HG03469 (cell line): Measurements from ENCODE around the gene IGF2BP3.

Experiments
- ATAC-seq: cut with Tn5 transposase; IDR thresholded peaks from one replicate; pipeline ENCODE4 v1.9.1; 2021; ENCODE audit warnings: mild to moderate bottlenecking, moderate library complexity, moderate number of reproducible peaks; ENCODE audit not compliant: unreplicated experiment

The IGF2BP3 gene

DNA sequence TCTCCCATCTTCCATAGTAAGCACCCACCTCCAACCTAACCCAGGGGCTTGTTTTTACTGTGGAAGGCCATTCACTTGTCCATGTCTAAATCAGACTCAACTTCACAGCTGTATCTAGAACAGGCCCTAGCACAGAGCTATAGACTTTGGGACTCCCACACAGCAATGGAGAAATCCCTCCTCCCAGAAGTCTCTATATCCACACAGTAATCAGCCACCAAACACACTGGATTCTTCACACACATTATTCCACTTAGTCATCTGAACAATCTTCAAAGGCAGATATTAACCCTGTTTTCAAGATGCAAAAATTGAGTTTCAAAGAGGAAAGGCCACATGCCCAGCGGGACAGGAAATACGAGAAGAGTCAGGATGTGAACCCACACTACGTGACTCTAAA lies 89.3 kb downstream of the IGF2BP3 start:
- ATAC-seq, result no peak

DNA sequence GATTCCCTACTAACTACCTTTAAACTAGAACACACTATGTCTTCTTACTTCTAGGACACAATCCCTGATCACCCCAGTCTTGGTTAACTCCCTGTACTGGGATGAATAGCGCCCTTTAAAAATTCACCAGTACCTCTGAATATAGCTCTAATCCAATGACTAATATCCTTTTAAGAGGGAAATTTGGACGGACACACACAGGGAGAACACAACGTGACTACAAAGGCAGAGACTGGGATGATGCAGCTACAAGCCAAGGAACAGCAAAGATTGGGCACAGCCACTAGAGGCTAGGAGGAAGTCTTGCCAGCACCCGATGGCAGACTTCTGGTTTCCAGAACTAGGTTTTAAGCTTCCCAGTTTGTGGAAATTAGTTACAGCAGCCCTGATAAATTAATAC lies 89.7 kb downstream of the IGF2BP3 start:
- ATAC-seq, result no peak

DNA sequence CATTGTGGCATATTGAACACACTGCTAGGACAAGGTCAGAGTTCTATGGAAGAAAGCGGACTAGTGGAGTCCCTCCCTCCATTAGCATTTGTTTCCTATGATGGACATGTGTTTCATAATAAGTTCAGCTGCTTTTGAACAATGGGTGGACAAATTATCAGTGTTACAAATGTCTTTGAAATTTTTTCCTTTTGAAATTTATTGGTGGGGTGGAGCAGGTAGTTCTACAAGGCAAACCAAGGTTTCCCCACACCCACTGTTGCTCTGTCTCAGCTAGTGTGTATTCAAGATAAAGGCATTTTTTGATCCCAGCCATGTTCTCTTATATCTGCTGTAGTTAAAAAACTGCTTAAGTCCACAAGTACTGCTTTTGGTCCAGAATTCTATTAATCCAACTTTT lies 91.3 kb downstream of the IGF2BP3 start:
- no peak for ATAC-seq

DNA sequence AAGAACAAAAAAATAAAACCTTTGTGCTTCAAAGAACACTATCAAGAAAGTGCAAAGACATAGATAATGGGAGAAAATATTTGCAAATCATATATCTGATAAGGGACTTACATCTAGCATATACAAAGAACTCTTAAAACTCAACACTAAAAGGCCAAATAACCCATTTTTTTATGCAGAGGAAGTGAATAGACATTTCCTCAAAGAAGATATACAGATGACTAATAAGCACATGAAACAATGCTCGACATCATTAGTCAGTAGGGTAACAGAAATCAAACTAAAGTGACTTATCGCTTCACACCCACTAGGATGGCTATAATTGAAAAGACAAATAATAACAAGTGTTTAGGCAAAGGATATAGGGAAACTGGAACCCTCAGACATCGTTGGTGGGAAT lies 93.2 kb downstream of the IGF2BP3 start:
- no peak for ATAC-seq

DNA sequence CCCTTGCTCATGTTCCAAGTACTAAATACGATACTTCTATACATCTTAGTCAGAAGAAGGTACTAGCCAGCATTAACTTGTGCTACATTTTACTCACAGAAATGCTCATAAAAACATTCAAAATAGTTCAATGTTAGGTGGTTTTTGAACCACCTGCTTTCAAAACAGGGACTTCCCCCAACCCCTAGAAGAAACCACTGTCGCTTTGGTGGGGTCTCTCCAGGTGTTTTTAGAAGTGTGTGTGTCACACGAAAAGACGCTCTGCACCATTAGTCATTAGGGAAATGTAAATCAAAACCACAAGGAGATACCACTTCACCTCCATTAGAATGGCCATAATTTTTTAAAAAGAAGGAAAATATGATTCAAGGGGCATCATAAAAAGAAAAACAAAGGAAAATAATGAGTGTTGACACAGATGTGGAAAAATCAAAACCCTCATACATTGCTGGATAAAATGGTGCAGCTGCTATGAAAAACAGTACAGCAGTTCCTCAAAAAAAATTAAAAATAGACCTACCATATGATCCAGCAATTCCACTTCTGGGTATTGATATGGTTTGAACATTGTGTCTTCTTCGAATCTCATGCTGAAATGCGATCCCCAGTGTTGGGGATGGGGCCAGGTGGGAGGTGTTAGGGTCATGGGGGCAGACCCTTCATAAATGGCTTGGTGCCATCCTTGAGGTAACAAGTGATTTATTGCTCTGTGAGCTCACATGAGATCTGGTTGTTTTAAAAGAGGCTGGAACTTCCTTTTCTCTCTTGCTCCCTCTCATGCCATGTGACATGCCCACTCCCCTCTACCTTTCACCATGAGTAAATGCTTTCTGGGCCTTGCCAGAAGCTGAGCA lies 96.9 kb downstream of the IGF2BP3 start:
- no peak for ATAC-seq

DNA sequence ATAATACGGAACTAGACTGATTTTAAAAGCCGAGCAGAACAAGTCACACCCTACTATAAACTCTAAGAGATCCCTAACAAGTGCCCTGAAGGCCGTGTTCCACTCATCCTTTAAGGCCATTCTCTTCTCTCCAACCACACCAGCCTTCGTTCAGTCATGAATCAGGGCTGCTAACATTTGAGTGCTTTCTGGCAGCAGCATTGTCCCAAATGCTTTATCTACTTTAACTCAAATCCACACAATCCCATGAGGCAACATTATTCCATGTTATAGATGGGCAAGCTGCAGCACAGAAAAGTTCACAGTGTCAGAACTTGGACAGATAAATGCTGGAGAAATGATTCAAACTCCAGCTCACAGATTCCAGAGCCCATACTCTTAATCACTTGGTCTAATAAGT lies 97.7 kb downstream of the IGF2BP3 start:
- no peak for ATAC-seq

DNA sequence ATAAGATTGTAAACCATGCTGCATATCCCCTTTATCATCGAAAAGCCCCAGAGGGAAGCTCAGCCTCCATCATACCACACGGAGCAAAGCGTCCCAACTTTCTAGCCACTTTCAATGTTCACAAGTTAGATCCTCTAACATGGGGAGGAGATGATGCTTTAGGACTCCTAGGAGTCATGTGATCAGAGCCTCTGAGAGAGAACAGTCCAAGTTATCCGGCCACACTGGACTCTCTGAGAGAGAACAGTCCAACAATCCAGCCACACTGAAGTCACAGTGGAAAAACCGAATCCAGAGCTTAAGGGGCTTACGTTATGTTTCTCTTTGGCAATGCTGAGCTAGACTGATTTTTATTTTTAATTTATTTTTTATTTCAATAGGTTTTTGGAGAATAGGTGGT lies 98.6 kb downstream of the IGF2BP3 start:
- no peak for ATAC-seq

DNA sequence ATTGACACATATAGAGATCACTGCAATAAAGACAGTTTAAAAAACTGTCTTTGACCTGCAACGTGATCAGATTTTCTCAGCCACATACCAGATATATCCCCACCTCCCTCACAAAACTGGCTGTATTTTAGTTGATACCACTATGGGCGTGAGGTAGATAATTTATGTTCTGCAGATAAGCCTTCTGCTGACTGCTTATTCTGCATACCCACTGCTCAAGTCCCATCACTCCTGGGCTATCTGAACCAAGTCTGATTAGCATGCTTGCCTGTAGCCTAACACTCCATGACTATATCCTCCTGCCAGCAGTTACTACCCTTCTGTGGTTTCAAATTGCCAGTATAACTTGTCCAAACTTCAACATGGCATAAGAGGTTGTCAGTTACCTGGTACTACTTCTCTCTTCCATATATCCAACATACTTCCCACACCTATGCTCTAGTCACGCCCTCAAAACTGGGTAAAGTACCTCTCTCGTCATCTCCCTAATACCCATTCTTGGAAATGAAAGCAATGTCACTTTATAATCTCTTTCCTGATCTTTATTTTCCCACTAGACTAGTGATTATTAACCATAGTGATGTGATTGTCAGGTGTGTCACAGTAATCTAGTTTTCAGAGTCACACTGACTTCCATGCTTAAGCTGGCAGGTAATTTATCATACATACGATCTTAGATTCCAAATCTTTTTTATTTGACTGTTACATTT lies 100.4 kb downstream of the IGF2BP3 start:
- ATAC-seq, result no peak

DNA sequence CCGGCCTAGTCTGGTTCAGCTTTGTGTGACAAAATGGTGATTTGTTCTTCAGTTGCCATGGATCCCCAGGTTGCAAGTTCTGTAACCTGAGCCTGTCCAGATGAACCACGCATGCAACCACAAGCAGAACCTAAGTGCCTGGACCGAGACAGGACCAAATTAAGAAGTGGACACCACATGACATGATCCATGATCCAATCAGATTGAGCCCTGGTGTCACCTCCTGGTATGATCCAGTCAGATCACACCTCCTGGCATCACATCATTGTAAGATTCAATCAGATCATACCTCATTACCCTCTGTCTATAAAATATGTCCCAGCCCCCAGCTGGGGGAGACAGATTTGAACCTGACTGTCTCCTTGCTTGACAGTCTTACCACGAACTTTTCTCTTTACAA lies 101.2 kb downstream of the IGF2BP3 start:
- ATAC-seq, result no peak

DNA sequence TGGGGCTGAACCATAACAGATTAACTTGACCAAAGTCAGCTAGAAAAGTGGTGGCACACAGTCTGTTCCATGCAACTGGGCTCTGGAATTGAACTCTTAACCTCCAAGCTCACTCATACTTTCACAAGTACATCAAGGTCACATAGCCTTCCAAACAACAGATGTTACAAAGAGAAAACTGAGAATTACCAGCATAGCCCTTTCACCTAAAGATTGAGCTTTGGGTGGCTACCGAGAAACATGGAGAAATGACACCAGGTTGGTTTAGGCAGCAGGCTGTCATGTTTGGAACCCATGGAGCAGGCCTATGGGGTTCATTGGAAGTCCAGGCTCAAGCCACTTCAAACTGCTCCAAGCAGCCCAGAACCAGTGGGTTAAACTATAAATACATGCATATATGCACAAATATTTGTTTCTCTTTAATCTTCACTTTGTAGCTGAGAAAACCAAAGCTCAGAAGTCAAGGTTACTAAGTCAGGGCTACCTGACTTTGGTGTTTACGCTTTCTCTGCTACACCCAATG lies 112.1 kb downstream of the IGF2BP3 start:
- ATAC-seq, result no peak

DNA sequence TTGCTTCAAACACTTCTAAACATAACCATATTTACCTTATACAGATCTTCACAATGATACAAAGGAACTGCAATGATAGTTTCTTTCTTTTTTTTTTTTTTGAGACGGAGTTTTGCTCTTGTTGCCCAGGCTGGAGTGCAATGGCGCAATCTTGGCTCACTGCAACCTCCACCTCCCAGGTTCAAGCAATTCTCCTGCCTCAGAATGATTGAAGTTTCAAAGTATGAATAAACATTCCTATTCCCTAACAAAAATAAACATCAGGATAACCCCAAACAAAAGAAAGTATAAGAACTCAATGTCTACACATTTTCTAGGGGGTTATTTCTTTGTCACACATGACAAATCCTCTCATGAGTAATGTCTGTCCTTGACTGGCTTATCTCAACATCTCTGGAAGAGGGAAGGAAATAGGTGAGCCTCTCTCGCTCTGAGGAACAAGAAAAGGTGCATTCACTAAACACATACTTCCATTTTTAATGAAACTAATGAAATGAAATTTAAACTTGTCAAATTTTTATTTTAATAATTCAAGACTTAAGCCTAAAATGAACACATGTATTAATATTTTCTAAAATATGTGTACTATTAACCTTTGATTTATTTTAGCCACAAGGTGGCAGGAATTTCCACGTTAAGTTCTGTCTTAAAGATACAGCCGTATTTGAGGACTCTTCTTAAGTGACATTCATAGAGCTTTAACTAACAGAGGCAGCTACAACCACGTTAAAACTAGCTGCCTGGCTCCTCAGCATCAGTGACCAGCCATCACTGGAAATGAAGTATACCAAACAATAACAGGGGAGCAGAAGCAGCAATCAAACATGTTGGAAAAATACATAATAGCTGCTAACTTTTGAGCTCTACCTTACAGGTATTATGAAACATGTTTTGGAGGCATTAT lies 112.8 kb downstream of the IGF2BP3 start:
- no peak for ATAC-seq

DNA sequence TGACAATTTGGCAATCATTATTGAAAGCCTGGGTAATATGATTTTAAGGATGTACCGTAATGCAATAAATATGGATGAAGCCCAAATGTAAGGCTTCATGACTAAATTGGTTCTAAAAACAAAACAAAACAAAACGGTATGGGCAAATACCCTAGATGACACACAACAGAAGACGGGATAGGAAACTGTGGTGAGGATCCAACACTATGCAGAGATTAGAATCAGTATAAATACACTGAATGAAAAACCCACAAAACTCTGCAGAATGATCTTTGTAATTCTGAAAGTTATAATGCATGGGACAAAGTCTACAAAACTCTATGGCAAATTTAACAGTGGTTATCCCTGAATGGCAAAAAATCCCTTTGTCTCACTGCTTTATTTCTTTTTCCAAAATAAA lies 113.6 kb downstream of the IGF2BP3 start:
- ATAC-seq, result no peak

DNA sequence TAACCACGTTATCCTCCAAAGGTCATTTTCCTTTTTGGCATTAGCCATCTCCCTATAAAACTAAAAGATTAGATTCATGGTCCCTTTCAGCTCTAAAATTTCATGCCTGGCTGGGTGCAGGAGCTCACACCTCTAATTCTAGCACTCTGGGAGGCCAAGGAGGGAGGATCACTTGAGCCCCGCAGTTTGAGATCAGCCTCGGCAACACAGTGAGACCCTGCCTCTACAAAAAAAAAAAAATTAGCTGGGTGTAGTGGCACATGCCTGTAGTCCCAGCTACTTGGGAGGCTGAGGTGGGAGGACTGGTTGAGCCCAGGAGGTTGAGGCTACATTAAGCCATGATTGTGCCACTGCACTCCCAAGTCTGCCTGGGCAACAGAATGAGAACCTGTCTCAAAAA lies 114.1 kb downstream of the IGF2BP3 start:
- ATAC-seq, result no peak

DNA sequence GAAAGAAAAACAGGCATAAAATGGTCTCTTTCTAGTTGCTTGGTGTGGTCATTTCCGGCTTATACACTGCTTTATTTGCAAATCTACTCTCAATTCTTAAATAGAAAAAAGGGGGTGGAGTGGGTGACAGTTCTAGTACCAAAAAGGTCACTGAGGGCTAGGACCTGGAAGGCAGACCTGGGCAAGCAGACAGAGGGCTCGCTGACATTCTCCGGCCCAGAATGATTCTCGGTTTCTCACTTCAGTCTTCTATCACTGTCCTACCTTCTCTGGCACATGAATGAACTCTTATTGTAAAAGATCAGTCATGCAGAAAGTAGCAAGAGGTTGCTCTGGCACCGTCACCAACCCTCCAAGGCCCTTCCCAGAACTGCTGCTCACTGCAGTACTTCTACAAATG lies 117.1 kb downstream of the IGF2BP3 start:
- ATAC-seq, result no peak

DNA sequence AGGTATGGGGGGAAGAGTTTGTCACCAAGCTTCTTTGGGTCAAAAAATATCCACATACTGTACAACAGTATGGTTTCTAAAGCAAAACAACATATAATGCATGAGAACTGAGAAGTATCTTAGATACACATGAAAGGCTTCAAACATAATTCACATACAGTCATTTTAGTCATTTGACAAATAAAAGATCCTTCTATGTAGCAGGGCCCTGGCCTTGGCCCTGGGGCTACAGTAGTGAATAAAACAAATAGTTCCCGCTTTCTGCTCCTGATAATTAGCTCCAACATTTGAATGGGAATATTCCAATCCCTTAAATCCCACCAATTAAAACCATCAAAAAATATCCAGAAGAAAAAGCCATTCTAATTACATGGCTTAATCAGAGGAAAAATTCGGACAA lies 119.8 kb downstream of the IGF2BP3 start:
- no peak for ATAC-seq

DNA sequence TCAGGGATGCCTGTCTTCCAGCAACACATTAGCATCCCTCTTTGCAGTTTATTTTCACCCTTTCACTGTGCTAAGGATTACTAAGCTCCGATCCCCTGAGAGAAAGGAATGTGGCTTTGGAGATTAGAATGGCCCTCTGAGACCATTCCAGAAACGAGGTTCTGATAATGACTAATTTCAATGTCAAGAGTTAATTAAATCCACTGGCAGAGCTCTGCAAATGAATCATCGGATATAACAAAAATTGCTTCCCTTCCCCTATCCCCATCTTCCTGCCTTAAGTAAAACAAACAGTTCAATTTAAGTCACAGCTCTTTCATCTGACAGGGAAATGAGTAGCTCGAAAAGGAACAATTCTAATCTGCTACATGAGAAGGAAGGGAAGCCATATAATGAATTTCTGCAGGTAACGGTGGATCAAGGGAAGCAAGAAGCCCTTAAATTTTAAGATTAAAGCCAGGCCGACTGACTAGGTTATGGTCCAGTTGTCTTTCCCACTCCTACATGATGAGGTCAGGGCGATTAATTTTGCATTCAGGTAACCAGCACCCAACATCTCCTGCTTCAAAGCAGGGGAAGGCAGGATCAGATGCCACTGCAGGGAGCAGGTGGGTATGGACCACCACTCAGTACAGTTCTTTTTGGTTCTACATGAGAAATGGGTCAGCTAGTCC lies 120.7 kb downstream of the IGF2BP3 start:
- no peak for ATAC-seq

DNA sequence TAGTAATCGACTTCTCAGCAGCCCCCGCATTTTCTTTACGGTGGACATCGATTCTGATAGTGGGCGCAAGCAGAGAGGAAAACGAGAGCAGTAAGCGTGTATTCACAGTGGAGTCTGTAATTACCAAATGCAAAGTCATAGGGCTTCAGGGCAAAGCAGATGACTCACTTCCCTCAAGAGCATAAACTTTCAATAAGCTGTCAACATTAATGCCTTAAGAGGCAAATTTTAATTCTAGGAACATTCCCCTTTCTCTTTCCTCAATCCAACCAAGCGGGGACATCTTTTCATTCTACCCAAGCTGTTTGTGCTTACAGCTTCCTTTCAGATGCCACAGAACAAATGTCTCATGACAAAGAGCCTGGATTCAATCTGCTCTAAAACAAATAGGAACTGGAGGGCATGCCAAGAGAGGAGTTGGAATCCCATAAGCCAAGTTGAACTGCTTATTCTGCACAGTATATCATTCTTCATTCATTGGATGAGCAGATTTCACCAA lies 122.6 kb downstream of the IGF2BP3 start:
- no peak for ATAC-seq

DNA sequence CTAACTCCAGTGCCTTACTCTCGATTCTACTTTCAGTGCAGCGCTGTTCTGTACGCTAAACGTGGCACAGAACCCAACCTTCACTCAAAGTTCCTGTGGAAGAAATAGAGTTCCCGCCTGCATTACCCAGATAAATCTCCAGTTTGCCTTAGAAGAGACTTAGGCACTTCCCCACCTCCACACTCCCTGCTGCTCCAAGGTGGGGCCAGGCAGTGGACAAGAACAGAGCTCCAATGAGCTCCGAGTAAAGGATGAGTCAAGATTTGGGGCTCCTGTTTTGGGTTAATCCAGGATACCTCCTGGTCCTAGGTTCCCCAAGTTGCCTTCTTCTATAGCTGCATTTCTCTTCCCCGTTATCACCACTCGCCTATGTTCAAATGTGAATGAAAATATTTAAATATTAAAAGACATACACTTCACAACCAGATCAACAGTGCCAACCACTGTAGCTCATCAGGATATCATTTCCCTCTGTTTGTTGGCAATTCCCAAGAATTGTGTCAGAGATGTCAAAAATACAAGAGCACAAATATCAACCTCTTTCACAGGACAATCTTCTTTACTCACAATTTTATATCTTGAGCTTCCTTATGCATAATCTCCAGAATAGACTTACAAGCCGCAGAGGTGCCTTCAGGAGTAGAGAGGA lies 123.1 kb downstream of the IGF2BP3 start:
- no peak for ATAC-seq

DNA sequence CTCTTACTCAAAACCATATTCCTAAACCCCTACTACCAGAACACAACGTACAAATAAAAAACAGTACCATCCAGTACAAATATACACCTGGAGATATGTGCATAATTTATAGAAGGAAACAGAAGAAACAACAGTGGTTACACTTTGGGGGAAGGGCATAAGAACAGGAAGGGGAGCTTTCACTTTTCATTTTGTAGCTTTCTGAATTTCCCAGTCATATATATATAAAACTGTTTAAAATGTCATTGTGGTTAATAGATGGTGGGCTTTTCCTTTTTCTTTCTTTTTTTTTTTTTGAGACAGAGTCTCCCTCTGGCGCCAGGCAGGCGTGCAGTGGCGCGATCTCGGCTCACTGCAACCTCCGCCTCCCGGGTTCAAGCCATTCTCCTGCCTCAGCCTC lies 124.0 kb downstream of the IGF2BP3 start:
- no peak for ATAC-seq

DNA sequence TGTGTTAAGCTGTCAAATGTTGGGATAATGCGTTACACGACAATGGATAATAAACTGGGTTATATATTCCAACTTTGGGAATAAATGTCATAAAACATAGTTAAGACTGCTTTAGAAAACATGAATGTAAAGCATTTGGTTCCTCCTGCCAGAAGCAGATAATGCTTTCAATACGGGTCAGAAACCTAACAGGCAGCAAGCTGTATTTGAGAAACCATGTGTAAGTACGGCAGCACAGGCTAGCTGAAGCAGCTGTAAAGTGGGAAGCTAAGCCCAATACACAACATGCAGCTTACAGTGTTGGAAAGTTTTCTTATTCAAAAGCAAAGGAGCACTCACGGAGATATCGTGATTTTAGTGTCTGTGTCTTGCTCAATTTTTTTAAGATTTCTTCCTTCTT lies 124.7 kb downstream of the IGF2BP3 start:
- no peak for ATAC-seq
